Liver (tissue), 9 donors: ENCODE results near the gene TMEM183A. TPM values are rescaled to one million over a fixed set of nuclear protein-coding genes. Genes with fewer than 3 reads are reported as not detected.
"Not testable (repeated sequence)": the region's sequence is repeated elsewhere in the genome, so short reads cannot be mapped to it uniquely, and the experiment has no call there.

ENCODE experiments used
- DNase-seq: peaks from one replicate; pipeline ENCODE4 v3.0.0-alpha.2; 2017; ENCODE audit warnings: low spot score
- H3K27ac ChIP-seq, 2 donors: one replicate each; pipeline ENCODE4 v1.7.0; 2013; ENCODE audit warnings: inconsistent platforms in 2 of 2, low read length in 2 of 2, control low read depth in 1 of 2, low read depth in 1 of 2, mild to moderate bottlenecking in 1 of 2
- H3K27me3 ChIP-seq, 4 donors: one replicate each; pipeline versions ENCODE4 v1.6.1 to v1.7.0; 2013; ENCODE audit warnings: low read length in 3 of 4, inconsistent platforms in 1 of 4, mild to moderate bottlenecking in 1 of 4, moderate library complexity in 1 of 4; ENCODE audit not compliant: control insufficient read depth in 4 of 4, insufficient read depth in 4 of 4
- H3K36me3 ChIP-seq, 4 donors: one replicate each; pipeline versions ENCODE4 v1.6.1 to v1.7.0; 2013; ENCODE audit warnings: low read length in 3 of 4, mild to moderate bottlenecking in 3 of 4, low read depth in 1 of 4, moderate library complexity in 1 of 4; ENCODE audit not compliant: control insufficient read depth in 4 of 4, insufficient read depth in 3 of 4
- H3K4me1 ChIP-seq, 4 donors: one replicate each; pipeline versions ENCODE4 v1.6.1 to v1.7.0; 2013; ENCODE audit warnings: low read length in 3 of 4, mild to moderate bottlenecking in 3 of 4, moderate library complexity in 1 of 4; ENCODE audit not compliant: control insufficient read depth in 4 of 4, insufficient read depth in 4 of 4
- H3K4me3 ChIP-seq, 3 donors: one replicate each; pipeline versions ENCODE4 v1.6.1 to v1.7.0; 2013; ENCODE audit warnings: low read length in 3 of 3, control low read depth in 1 of 3, low read depth in 1 of 3, mild to moderate bottlenecking in 1 of 3
- H3K9ac ChIP-seq, 2 donors: one replicate each; pipeline ENCODE4 v1.7.0; 2013; ENCODE audit warnings: low read length in 2 of 2, mild to moderate bottlenecking in 2 of 2, moderate library complexity in 2 of 2, control low read depth in 1 of 2, low read depth in 1 of 2
- H3K9me3 ChIP-seq, 4 donors: one replicate each; pipeline versions ENCODE4 v1.6.1 to v1.7.0; 2013; ENCODE audit warnings: low read length in 3 of 4; ENCODE audit not compliant: control insufficient read depth in 4 of 4
- FOXA1 ChIP-seq: IDR thresholded peaks from 2 replicates; pipeline ENCODE4 v1.6.1; 2016; ENCODE audit warnings: antibody characterized with exemption
- HNF4G ChIP-seq: IDR thresholded peaks from 2 replicates; pipeline ENCODE4 v1.6.1; 2016; ENCODE audit warnings: antibody characterized with exemption
- REST ChIP-seq: IDR thresholded peaks from 2 replicates; pipeline ENCODE4 v1.6.1; 2016; ENCODE audit warnings: antibody characterized with exemption, mild to moderate bottlenecking
- RXRA ChIP-seq, 2 donors: IDR thresholded peaks; 2 replicates each; pipeline ENCODE4 v1.6.1; 2017 to 2018; ENCODE audit warnings: antibody characterized with exemption in 2 of 2, mild to moderate bottlenecking in 1 of 2
- SP1 ChIP-seq: IDR thresholded peaks from 2 replicates; pipeline ENCODE4 v1.6.1; 2018; ENCODE audit warnings: antibody characterized with exemption, mild to moderate bottlenecking
- ZBTB33 ChIP-seq: IDR thresholded peaks from 2 replicates; pipeline ENCODE4 v1.6.1; 2016; ENCODE audit warnings: antibody characterized with exemption
- WGBS: extraction: QIAGEN DNeasy Blood & Tissue Kit; methylation state at CpG from one replicate; pipeline ENCODE4 v1.1.7; 2013; 5-methylcytosine and 5-hydroxymethylcytosine counted together
- polyA plus RNA-seq, 2 donors: library from polyadenylated mRNA; stranded (reverse) in 1 of 2; unstranded in 1 of 2; fragments of 200-250 nt in 1 of 2; fragments of >200 nt in 1 of 2; fragmentation: Nextera tagmentation in 1 of 2; extraction: Ambion mirVana in 1 of 2; gene quantifications; one replicate each; pipeline versions ENCODE4 v1.2.1 to v1.2.3, GENCODE V29; 2013 to 2015
- total RNA-seq, 2 donors: library from RNA; depleted of rRNA; stranded (reverse); fragments of >200 nt; gene quantifications; one replicate each; pipeline ENCODE4 v1.2.3, GENCODE V29; 2014
- donor health status: healthy.
- donor health status: healthy.
- donor health status: healthy.
- donor health status: healthy.
- donor health status: healthy.

The TMEM183A gene
- total and polyA plus RNA-seq, 4 donors = 21.0 to 48.9 (median 35.5) TPM

- WGBS = 88% methylated on average over 1 of the region's 1 CpG
- H3K4me3 ChIP-seq = no peak overlapping the region
- TF ChIP-seq HNF4G = no peak
- TF ChIP-seq SP1 = no peak
- TF ChIP-seq ZBTB33 = no peak
- no peak for TF ChIP-seq RXRA (IDR thresholded peaks at IDR 0.05)
- no peak for TF ChIP-seq REST
- TF ChIP-seq FOXA1 = no peak
- no peak for DNase-seq
- no peaks in the 10 kb centered on the region for H3K9me3 ChIP-seq
- H3K36me3 ChIP-seq = no peaks in the 10 kb centered on the region
- H3K27me3 ChIP-seq = no peaks in the 10 kb centered on the region
- peaks cover 0 to 8% (median 3%) of the 10 kb centered on the region in 4 donors for H3K4me1 ChIP-seq
- no peak overlapping the region for H3K9ac ChIP-seq
- no peak overlapping the region for H3K27ac ChIP-seq
Observed at GRCh38 chr1:203002951-203003350, 4.2 kb upstream of the TMEM183A start.

GRCh38 chr1:203005395-203006142 is 1.6 kb upstream of the TMEM183A start:
- not testable (repeated sequence) for H3K27ac ChIP-seq, H3K4me3 ChIP-seq, H3K9me3 ChIP-seq, H3K27me3 ChIP-seq, H3K9ac ChIP-seq, H3K36me3 ChIP-seq
- DNase-seq = peak; percentile 43
- peaks cover 3 to 19% (median 11%) of the 10 kb centered on the region in 4 donors for H3K4me1 ChIP-seq
- WGBS = 81% methylated on average over 17 of the region's 17 CpGs

- Histone ChIP-seq H3K9me3 (no peaks in the 10 kb centered on the region), H3K9ac (peak overlapping the region in 1 of 2 donors; percentile 36), H3K27ac (no peak overlapping the region), H3K4me1 (peaks cover 3 to 19% (median 11%) of the 10 kb centered on the region in 4 donors), H3K36me3 (peaks cover 6 to 26% (median 14%) of the 10 kb centered on the region in 4 donors), H3K4me3 (no peak overlapping the region), H3K27me3 (no peaks in the 10 kb centered on the region)
- DNase-seq = no peak
- WGBS = 95% methylated on average over 3 of the region's 3 CpGs
- no peak for TF ChIP-seq FOXA1
Observed at GRCh38 chr1:203009185-203009584, 2.0 kb downstream of the TMEM183A start.
